AG04450 (cell line): ENCODE results near the gene MTCH1. TPM values are rescaled to one million over a fixed set of nuclear protein-coding genes. Genes with fewer than 3 reads are reported as not detected.
"Not testable (repeated sequence)": the region's sequence is repeated elsewhere in the genome, so short reads cannot be mapped to it uniquely, and the experiment has no call there.

Experiments
- CTCF ChIA-PET: fragments of 300-600, 350-600 bp; formaldehyde crosslinking; extraction: SDS; loops from one replicate; lab custom pipeline; 2022; ENCODE audit warnings: antibody characterized with exemption, inconsistent platforms; lab: Charles Lee
- POLR2A ChIA-PET: fragments of 350-600 bp; formaldehyde crosslinking; extraction: SDS; loops from one replicate; lab custom pipeline; 2021; ENCODE audit warnings: antibody characterized with exemption, inconsistent platforms; lab: Yijun Ruan, JAX
- DNase-seq: peaks from one replicate; pipeline ENCODE4 v3.0.0-alpha.2; 2011; ENCODE audit warnings: low read depth, low spot score
- H3K27ac ChIP-seq: one replicate; pipeline ENCODE4 v1.5.1; 2012; ENCODE audit warnings: low read depth, low read length, control low read depth
- H3K27me3 ChIP-seq: one replicate; pipeline ENCODE4 v1.6.0; 2012; ENCODE audit warnings: low read length; ENCODE audit not compliant: control insufficient read depth, insufficient read depth
- H3K4me3 ChIP-seq: 2 replicates; pipeline ENCODE4 v1.5.1; 2011; ENCODE audit warnings: mild to moderate bottlenecking, low read depth, low read length, control low read depth
- H3K9me3 ChIP-seq: 2 replicates; pipeline ENCODE4 v1.5.1; 2012; ENCODE audit warnings: low read length; ENCODE audit not compliant: control insufficient read depth, insufficient read depth
- polyA plus RNA-seq: library from polyadenylated mRNA; depleted of rRNA; stranded (reverse); fragments of >200 nt; gene quantifications from 2 replicates; pipeline ENCODE4 v1.2.3, GENCODE V29; 2011
- TF ChIP-seq, protein P1 (sequence below): IDR thresholded peaks from 2 replicates; pipeline ENCODE4 v1.5.1; 2011; ENCODE audit warnings: low read depth, low read length, control low read depth, inconsistent platforms

The MTCH1 gene
- polyA plus RNA-seq, 1 experiment, result 149 TPM

DNA sequence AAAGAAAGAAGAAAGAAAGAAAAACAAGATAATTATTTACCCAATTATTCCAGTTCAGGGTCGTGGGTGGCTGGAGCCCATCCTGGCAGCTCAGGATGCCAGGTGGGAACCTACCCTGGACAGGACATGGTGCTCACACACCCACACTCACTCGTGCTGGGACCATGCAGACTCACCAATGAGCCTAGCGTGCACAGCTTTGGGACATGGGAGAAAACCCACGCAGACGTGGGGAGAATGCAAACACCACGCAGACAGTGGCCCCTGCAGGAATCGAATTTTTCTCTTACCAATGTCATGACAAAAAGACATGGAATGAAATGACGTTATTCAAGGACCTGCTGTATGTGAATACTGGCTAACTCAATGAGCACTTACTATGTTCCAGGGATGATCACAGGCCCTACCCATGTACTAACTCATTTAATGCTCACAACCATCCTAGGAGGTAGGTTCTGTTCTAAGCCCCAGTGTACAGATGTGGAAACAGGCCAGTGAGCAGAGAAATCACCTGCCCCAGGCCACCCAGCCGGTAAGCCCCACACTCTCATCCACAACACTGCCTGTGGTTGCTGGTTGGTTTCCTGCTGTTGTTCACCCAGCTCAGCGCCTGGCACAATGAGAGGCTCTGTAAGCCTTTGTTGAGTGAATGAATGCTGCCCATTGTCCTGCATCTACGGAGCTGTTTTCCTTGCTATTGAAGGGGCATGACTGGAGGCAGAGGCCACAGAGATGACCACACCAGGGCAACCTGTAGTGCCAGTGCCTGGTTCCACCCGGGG is 38.2 kb downstream of the MTCH1 start:
- POLR2A ChIA-PET, result no interaction called here
- Histone ChIP-seq H3K4me3 (no peak overlapping the region), H3K27ac (no peak overlapping the region), H3K27me3 (no peaks in the 10 kb centered on the region), H3K9me3 (peaks cover 2% of the 10 kb centered on the region; the same call in 1 of the 2 replicates)
- CTCF ChIA-PET, result no interaction called here
- TF ChIP-seq, protein P1, sequence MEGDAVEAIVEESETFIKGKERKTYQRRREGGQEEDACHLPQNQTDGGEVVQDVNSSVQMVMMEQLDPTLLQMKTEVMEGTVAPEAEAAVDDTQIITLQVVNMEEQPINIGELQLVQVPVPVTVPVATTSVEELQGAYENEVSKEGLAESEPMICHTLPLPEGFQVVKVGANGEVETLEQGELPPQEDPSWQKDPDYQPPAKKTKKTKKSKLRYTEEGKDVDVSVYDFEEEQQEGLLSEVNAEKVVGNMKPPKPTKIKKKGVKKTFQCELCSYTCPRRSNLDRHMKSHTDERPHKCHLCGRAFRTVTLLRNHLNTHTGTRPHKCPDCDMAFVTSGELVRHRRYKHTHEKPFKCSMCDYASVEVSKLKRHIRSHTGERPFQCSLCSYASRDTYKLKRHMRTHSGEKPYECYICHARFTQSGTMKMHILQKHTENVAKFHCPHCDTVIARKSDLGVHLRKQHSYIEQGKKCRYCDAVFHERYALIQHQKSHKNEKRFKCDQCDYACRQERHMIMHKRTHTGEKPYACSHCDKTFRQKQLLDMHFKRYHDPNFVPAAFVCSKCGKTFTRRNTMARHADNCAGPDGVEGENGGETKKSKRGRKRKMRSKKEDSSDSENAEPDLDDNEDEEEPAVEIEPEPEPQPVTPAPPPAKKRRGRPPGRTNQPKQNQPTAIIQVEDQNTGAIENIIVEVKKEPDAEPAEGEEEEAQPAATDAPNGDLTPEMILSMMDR, result no peak
- DNase-seq, result no peak

DNA sequence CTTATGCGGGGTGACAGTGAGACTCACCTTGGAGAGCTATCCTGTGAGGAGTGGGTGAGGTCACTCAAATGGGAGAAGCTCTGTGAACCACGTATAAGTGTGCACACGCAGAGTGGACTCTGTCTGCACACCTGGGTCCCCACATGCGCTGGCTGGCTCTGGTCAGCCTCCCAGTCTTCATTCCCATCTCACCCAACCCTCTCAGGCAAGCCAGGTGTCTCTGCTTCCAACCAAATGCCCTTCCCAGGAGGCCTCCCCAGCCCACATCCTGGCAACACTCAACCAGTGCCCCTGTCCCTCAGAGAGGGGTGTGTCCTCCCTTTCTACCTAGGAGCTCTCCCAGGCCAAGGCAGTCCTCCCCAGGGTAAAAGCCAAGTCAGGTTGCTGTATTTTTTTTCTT is 39.5 kb downstream of the MTCH1 start:
- H3K9me3 ChIP-seq, result peaks cover 2% of the 10 kb centered on the region; the same call in 1 of the 2 replicates
- no peaks in the 10 kb centered on the region for H3K27me3 ChIP-seq
- H3K4me3 ChIP-seq, result no peak overlapping the region
- H3K27ac ChIP-seq, result no peak overlapping the region
- TF ChIP-seq, protein P1, result no peak
- no peak for DNase-seq
- CTCF ChIA-PET, result no interaction called here
- POLR2A ChIA-PET, result no interaction called here

DNA sequence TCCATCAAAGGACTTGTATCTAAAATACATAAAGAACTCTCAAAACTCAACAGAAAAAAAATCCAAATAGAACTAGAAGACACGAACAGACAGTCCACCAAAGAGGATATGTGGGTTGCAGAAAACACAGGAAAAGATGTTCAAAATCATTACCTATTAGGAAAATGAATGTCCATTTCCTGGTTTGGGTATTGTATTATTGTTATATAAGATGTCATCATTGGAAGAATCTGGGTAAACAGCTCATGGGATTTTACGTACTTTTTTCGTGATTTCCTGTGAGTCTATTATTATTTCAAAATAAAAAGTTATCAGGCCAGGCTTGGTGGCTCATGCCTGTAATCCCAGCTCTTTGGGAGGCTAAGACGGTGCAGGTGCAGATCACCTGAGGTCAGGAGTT is 40.7 kb downstream of the MTCH1 start:
- H3K27ac ChIP-seq, result no peak overlapping the region
- H3K27me3 ChIP-seq, result no peaks in the 10 kb centered on the region
- DNase-seq, result no peak
- no peaks in the 10 kb centered on the region; the same call in 1 of the 2 replicates for H3K9me3 ChIP-seq
- no peak overlapping the region for H3K4me3 ChIP-seq
- CTCF ChIA-PET, result no interaction called here
- POLR2A ChIA-PET, result no interaction called here
- TF ChIP-seq, protein P1, result no peak

DNA sequence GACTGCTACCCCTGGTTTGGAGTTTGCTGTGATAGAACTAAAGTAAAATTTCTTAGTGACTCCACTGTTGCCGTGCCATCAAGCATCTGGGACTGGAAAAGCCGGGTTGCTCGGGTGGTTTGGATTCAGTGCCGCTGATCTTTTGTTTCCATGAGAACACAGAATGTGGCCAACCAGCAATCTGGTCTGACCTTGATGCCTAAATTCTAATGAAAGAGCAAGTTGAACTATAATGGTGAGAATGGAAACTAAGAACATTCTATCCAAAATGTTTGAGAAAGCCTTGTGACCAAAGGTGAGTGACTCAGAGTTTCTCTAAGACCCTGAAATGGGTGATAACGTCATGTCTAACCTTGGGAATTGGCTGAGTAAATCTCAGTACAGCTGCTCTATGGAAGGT is 41.3 kb downstream of the MTCH1 start:
- DNase-seq, result no peak

DNA sequence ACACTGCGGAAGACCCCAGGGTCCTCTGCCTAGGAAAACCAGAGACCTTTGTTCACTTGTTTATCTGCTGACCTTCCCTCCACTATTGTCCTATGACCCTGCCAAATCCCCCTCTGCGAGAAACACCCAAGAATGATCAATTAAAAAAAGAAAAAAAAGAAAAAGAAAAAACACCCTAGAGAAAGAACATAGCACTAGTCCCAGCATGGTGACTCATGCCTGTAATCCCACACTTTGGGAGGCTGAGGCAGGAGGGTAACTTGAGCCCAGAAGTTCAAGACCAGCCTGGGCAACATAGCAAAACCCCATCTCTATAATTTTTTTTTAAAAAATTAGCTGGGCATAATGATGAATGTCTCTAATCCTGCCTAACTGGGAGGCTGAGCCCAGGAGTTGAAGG is 43.7 kb downstream of the MTCH1 start:
- H3K27ac ChIP-seq, H3K27me3 ChIP-seq, DNase-seq, POLR2A ChIA-PET, CTCF ChIA-PET, H3K4me3 ChIP-seq, H3K9me3 ChIP-seq: not testable (repeated sequence)

More for the DNA sequence above, 41.3 kb downstream of the MTCH1 start:
- ChIA-PET POLR2A (no interaction called here), CTCF (no interaction called here)
- no peaks in the 10 kb centered on the region; the same call in 1 of the 2 replicates for H3K9me3 ChIP-seq
- H3K27me3 ChIP-seq, result no peaks in the 10 kb centered on the region
- no peak overlapping the region for H3K27ac ChIP-seq
- TF ChIP-seq, protein P1, result no peak
- H3K4me3 ChIP-seq, result no peak overlapping the region

DNA sequence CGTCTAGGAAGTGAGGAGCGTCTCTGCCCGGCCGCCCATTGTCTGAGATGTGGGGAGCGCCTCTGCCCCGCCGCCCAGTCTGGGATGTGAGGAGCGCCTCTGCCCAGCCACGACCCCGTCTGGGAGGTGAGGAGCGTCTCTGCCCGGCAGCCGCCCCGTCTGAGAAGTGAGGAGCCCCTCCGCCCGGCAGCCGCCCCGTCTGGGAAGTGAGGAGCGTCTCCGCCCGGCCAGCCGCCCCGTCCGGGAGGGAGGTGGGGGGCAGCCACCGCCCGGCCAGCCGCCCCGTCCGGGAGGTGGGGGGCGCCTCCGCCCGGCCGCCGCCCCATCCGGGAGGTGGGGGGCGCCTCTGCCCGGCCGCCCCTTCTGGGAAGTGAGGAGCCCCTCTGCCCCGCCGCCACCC is 44.4 kb downstream of the MTCH1 start:
- CTCF ChIA-PET, POLR2A ChIA-PET, H3K9me3 ChIP-seq, H3K27ac ChIP-seq, H3K4me3 ChIP-seq, H3K27me3 ChIP-seq, DNase-seq: not testable (repeated sequence)
